ENCODE results near the gene ELOVL5.

- no peak for TF ChIP-seq EZH2 (IDR thresholded peaks at IDR 0.05; ENCODE audit: borderline replicate concordance, insufficient read depth, low read depth, low read length, poor library complexity, severe bottlenecking)
- TF ChIP-seq, protein P1, sequence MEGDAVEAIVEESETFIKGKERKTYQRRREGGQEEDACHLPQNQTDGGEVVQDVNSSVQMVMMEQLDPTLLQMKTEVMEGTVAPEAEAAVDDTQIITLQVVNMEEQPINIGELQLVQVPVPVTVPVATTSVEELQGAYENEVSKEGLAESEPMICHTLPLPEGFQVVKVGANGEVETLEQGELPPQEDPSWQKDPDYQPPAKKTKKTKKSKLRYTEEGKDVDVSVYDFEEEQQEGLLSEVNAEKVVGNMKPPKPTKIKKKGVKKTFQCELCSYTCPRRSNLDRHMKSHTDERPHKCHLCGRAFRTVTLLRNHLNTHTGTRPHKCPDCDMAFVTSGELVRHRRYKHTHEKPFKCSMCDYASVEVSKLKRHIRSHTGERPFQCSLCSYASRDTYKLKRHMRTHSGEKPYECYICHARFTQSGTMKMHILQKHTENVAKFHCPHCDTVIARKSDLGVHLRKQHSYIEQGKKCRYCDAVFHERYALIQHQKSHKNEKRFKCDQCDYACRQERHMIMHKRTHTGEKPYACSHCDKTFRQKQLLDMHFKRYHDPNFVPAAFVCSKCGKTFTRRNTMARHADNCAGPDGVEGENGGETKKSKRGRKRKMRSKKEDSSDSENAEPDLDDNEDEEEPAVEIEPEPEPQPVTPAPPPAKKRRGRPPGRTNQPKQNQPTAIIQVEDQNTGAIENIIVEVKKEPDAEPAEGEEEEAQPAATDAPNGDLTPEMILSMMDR (IDR thresholded peaks at IDR 0.05) = no peak
These were observed 83.7 kb downstream of the ELOVL5 start for GRCh38 chr6:53264915-53265607.
